Measurements from ENCODE around the gene KIAA0753. TPM values are rescaled to one million over a fixed set of nuclear protein-coding genes. Genes with fewer than 3 reads are reported as not detected.
A peak's percentile ranks its signal among the peaks of the same experiment; 100 is the strongest.

The KIAA0753 gene
- total and polyA plus RNA-seq, 10 of the 15 experiments (the other 5 are each of a cell fraction or from before 2014, with no cell fraction given), result 2.2 to 15.2 (median 7.7) TPM

- no peak for TF ChIP-seq POLR2AphosphoS5 (IDR thresholded peaks at IDR 0.05; ENCODE audit: low read length)
- TF ChIP-seq, protein P1, sequence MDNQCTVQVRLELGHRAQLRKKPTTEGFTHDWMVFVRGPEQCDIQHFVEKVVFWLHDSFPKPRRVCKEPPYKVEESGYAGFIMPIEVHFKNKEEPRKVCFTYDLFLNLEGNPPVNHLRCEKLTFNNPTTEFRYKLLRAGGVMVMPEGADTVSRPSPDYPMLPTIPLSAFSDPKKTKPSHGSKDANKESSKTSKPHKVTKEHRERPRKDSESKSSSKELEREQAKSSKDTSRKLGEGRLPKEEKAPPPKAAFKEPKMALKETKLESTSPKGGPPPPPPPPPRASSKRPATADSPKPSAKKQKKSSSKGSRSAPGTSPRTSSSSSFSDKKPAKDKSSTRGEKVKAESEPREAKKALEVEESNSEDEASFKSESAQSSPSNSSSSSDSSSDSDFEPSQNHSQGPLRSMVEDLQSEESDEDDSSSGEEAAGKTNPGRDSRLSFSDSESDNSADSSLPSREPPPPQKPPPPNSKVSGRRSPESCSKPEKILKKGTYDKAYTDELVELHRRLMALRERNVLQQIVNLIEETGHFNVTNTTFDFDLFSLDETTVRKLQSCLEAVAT (IDR thresholded peaks at IDR 0.05), result peak; percentile 71
- TF ChIP-seq IRF5 (IDR thresholded peaks at IDR 0.05; ENCODE audit: borderline replicate concordance), result no peak
- TF ChIP-seq LARP7 (IDR thresholded peaks at IDR 0.05), result no peak
- TF ChIP-seq, protein P2, sequence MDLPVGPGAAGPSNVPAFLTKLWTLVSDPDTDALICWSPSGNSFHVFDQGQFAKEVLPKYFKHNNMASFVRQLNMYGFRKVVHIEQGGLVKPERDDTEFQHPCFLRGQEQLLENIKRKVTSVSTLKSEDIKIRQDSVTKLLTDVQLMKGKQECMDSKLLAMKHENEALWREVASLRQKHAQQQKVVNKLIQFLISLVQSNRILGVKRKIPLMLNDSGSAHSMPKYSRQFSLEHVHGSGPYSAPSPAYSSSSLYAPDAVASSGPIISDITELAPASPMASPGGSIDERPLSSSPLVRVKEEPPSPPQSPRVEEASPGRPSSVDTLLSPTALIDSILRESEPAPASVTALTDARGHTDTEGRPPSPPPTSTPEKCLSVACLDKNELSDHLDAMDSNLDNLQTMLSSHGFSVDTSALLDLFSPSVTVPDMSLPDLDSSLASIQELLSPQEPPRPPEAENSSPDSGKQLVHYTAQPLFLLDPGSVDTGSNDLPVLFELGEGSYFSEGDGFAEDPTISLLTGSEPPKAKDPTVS (IDR thresholded peaks at IDR 0.05; ENCODE audit: low read depth, low read length), result no peak
- peak; percentile 43; the same call in 1 of the 2 replicates for TF ChIP-seq DPF2 (IDR thresholded peaks at IDR 0.05)
- TF ChIP-seq BCL11A (IDR thresholded peaks at IDR 0.05; ENCODE audit: low read depth, low read length), result no peak
- TF ChIP-seq NR2C2 (IDR thresholded peaks at IDR 0.05; ENCODE audit: borderline replicate concordance, control insufficient read depth, insufficient read length, low read depth), result no peak
- no peak for TF ChIP-seq SUZ12 (IDR thresholded peaks at IDR 0.05; ENCODE audit: unreplicated experiment)
- TF ChIP-seq EZH2 (IDR thresholded peaks at IDR 0.05; ENCODE audit: borderline replicate concordance, control insufficient read depth, low read depth, low read length), result no peak
- no peak for TF ChIP-seq SMAD1 (IDR thresholded peaks at IDR 0.05; ENCODE audit: low read depth, partially characterized antibody)
- TF ChIP-seq MYC (IDR thresholded peaks at IDR 0.05; ENCODE audit: insufficient read depth, insufficient read length, insufficient replicate concordance, low read length, severe bottlenecking), result no peak
- no peak for TF ChIP-seq ZNF384 (IDR thresholded peaks at IDR 0.05; ENCODE audit: borderline replicate concordance, low read depth, low read length)
- peak; percentile 93 for TF ChIP-seq SPI1 (IDR thresholded peaks at IDR 0.05; ENCODE audit: borderline replicate concordance, insufficient read depth, low read depth, low read length)
- TF ChIP-seq ZNF274 (IDR thresholded peaks at IDR 0.05; ENCODE audit: insufficient read depth, insufficient read length), result no peak
- TF ChIP-seq, protein P3, sequence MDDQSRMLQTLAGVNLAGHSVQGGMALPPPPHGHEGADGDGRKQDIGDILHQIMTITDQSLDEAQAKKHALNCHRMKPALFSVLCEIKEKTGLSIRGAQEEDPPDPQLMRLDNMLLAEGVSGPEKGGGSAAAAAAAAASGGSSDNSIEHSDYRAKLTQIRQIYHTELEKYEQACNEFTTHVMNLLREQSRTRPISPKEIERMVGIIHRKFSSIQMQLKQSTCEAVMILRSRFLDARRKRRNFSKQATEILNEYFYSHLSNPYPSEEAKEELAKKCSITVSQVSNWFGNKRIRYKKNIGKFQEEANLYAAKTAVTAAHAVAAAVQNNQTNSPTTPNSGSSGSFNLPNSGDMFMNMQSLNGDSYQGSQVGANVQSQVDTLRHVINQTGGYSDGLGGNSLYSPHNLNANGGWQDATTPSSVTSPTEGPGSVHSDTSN (IDR thresholded peaks at IDR 0.05; ENCODE audit: insufficient replicate concordance, low read depth, low read length), result no peak
- TF ChIP-seq HDAC6 (IDR thresholded peaks at IDR 0.05; ENCODE audit: unreplicated experiment), result no peak
- no peak for TF ChIP-seq CREB1 (IDR thresholded peaks at IDR 0.05; ENCODE audit: low read depth)
- no peak for TF ChIP-seq E2F4 (IDR thresholded peaks at IDR 0.05; ENCODE audit: low read depth, low read length)
- TF ChIP-seq USF1 (IDR thresholded peaks at IDR 0.05; ENCODE audit: borderline replicate concordance, extremely low read length, insufficient read depth, low read depth, low read length), result no peak
- TF ChIP-seq NFYB (IDR thresholded peaks at IDR 0.05; ENCODE audit: insufficient read depth, low read depth, low read length), result no peak
- TF ChIP-seq NFXL1 (IDR thresholded peaks at IDR 0.05; ENCODE audit: borderline replicate concordance), result no peak
Measured at GRCh38 chr17:6660805-6661463, 20.4 kb upstream of the KIAA0753 start (continued).
